Thymus (tissue), 11 donors: ENCODE results near the gene LEPR. TPM values are rescaled to one million over a fixed set of nuclear protein-coding genes. Genes with fewer than 3 reads are reported as not detected.
"Not testable (repeated sequence)": the region's sequence is repeated elsewhere in the genome, so short reads cannot be mapped to it uniquely, and the experiment has no call there.

Experiments used
- DNase-seq, 9 donors: peaks; one replicate each; pipeline ENCODE4 v3.0.0-alpha.2; 2013; ENCODE audit warnings: low spot score in 9 of 9, low read depth in 6 of 9, missing footprints in 1 of 9
- H3K27ac ChIP-seq, 2 donors: one replicate each; pipeline ENCODE4 v1.5.1; 2013; ENCODE audit warnings: control low read depth in 1 of 2, low read depth in 1 of 2, low read length in 1 of 2, mild to moderate bottlenecking in 1 of 2, moderate library complexity in 1 of 2
- H3K27me3 ChIP-seq, 2 donors: one replicate each; pipeline ENCODE4 v1.5.1; 2013; ENCODE audit warnings: low read length in 1 of 2; ENCODE audit not compliant: control insufficient read depth in 2 of 2, insufficient read depth in 1 of 2
- H3K36me3 ChIP-seq, 2 donors: one replicate each; pipeline ENCODE4 v1.5.1; 2013; ENCODE audit warnings: low read length in 1 of 2, mild to moderate bottlenecking in 1 of 2, moderate library complexity in 1 of 2; ENCODE audit not compliant: control insufficient read depth in 2 of 2, insufficient read depth in 2 of 2
- H3K4me1 ChIP-seq, 2 donors: one replicate each; pipeline ENCODE4 v1.5.1; 2013; ENCODE audit warnings: low read length in 2 of 2; ENCODE audit not compliant: control insufficient read depth in 2 of 2, insufficient read depth in 2 of 2
- H3K4me3 ChIP-seq, 2 donors: one replicate each; pipeline ENCODE4 v1.5.1; 2013; ENCODE audit warnings: low read length in 2 of 2, control low read depth in 1 of 2, mild to moderate bottlenecking in 1 of 2
- H3K9me3 ChIP-seq, 2 donors: one replicate each; pipeline ENCODE4 v1.5.1; 2013; ENCODE audit warnings: low read length in 1 of 2, mild to moderate bottlenecking in 1 of 2; ENCODE audit not compliant: control insufficient read depth in 2 of 2, insufficient read depth in 1 of 2
- WGBS: extraction: QIAGEN DNeasy Blood & Tissue Kit; methylation state at CpG from one replicate; pipeline ENCODE4 v1.1.7; 2013; 5-methylcytosine and 5-hydroxymethylcytosine counted together
- polyA plus RNA-seq: library from polyadenylated mRNA; stranded (reverse); fragments of 200-250 nt; gene quantifications from one replicate; pipeline ENCODE4 v1.2.3, GENCODE V29; 2013
- total RNA-seq: library from RNA; stranded (reverse); fragments of 120-200 nt; gene quantifications from one replicate; pipeline ENCODE4 v1.2.4, GENCODE V29; 2013
- donor health status: healthy.

LEPR gene
- total and polyA plus RNA-seq, 2 donors = 3.8 to 4.8 TPM

- Histone ChIP-seq H3K9me3 (no peaks in the 10 kb centered on the region), H3K4me1 (no peaks in the 10 kb centered on the region), H3K27me3 (no peaks in the 10 kb centered on the region), H3K4me3 (no peak overlapping the region), H3K27ac (no peak overlapping the region), H3K36me3 (no peaks in the 10 kb centered on the region)
- DNase-seq = no peak
- WGBS = 75% methylated on average over 1 of the region's 1 CpG
Observed at GRCh38 chr1:65440915-65441314, 20.4 kb downstream of the LEPR start.

- no peak overlapping the region for H3K4me3 ChIP-seq
- no peak for DNase-seq
- no peaks in the 10 kb centered on the region for H3K9me3 ChIP-seq
- no peaks in the 10 kb centered on the region for H3K27me3 ChIP-seq
- no peaks in the 10 kb centered on the region for H3K4me1 ChIP-seq
- 94% methylated on average over 3 of the region's 3 CpGs for WGBS
- no peak overlapping the region for H3K27ac ChIP-seq
- no peaks in the 10 kb centered on the region for H3K36me3 ChIP-seq
Observed at GRCh38 chr1:65441464-65441863, 21.0 kb downstream of the LEPR start.

GRCh38 chr1:65442442-65442841 is 22.0 kb downstream of the LEPR start:
- H3K36me3 ChIP-seq = no peaks in the 10 kb centered on the region
- no peaks in the 10 kb centered on the region for H3K27me3 ChIP-seq
- no peaks in the 10 kb centered on the region for H3K9me3 ChIP-seq
- 97% methylated on average over 1 of the region's 1 CpG for WGBS
- no peaks in the 10 kb centered on the region for H3K4me1 ChIP-seq
- H3K4me3 ChIP-seq = no peak overlapping the region
- H3K27ac ChIP-seq = no peak overlapping the region
- no peak for DNase-seq

GRCh38 chr1:65443647-65444046 is 23.2 kb downstream of the LEPR start:
- H3K27me3 ChIP-seq = no peaks in the 10 kb centered on the region
- H3K4me3 ChIP-seq = no peak overlapping the region
- WGBS = 86% methylated on average over 2 of the region's 2 CpGs
- H3K9me3 ChIP-seq = no peaks in the 10 kb centered on the region
- H3K27ac ChIP-seq = no peak overlapping the region
- no peak for DNase-seq
- no peaks in the 10 kb centered on the region for H3K4me1 ChIP-seq
- no peaks in the 10 kb centered on the region for H3K36me3 ChIP-seq

- no peak for DNase-seq
- no peaks in the 10 kb centered on the region for H3K36me3 ChIP-seq
- H3K9me3 ChIP-seq = no peaks in the 10 kb centered on the region
- no peak overlapping the region for H3K4me3 ChIP-seq
- 96% methylated on average over 5 of the region's 5 CpGs for WGBS
- no peaks in the 10 kb centered on the region for H3K4me1 ChIP-seq
- H3K27ac ChIP-seq = no peak overlapping the region
- H3K27me3 ChIP-seq = no peaks in the 10 kb centered on the region
Observed at GRCh38 chr1:65444128-65444640, 23.7 kb downstream of the LEPR start.

- Histone ChIP-seq H3K4me1 (no peaks in the 10 kb centered on the region), H3K36me3 (no peaks in the 10 kb centered on the region), H3K4me3 (no peak overlapping the region), H3K27me3 (no peaks in the 10 kb centered on the region), H3K9me3 (no peaks in the 10 kb centered on the region), H3K27ac (no peak overlapping the region)
- 99% methylated on average over 1 of the region's 1 CpG for WGBS
- no peak for DNase-seq
Observed at GRCh38 chr1:65445837-65446236, 25.4 kb downstream of the LEPR start.

- no peak for DNase-seq
- no peaks in the 10 kb centered on the region for H3K27me3 ChIP-seq
- no peaks in the 10 kb centered on the region for H3K9me3 ChIP-seq
- no peaks in the 10 kb centered on the region for H3K4me1 ChIP-seq
- no peaks in the 10 kb centered on the region for H3K36me3 ChIP-seq
- WGBS = 98% methylated on average over 4 of the region's 4 CpGs
- no peak overlapping the region for H3K27ac ChIP-seq
- no peak overlapping the region for H3K4me3 ChIP-seq
Observed at GRCh38 chr1:65449214-65449823, 28.9 kb downstream of the LEPR start.

GRCh38 chr1:65455678-65456077 is 35.2 kb downstream of the LEPR start:
- 91% methylated on average over 10 of the region's 10 CpGs for WGBS
- DNase-seq, H3K27me3 ChIP-seq, H3K4me3 ChIP-seq, H3K27ac ChIP-seq, H3K36me3 ChIP-seq, H3K4me1 ChIP-seq, H3K9me3 ChIP-seq: not testable (repeated sequence)

- Histone ChIP-seq H3K27me3 (no peaks in the 10 kb centered on the region), H3K9me3 (no peaks in the 10 kb centered on the region), H3K27ac (no peak overlapping the region), H3K4me3 (no peak overlapping the region), H3K4me1 (no peaks in the 10 kb centered on the region), H3K36me3 (no peaks in the 10 kb centered on the region)
- DNase-seq = no peak
Observed at GRCh38 chr1:65456481-65456880, 36.0 kb downstream of the LEPR start.
